GM19468 (cell line): ENCODE results near the gene KIR2DL4.
"Not testable (repeated sequence)": the region's sequence is repeated elsewhere in the genome, so short reads cannot be mapped to it uniquely, and the experiment has no call there.

Source experiments
- ATAC-seq: cut with Tn5 transposase; IDR thresholded peaks from one replicate; pipeline ENCODE4 v1.9.1; 2021; ENCODE audit warnings: mild to moderate bottlenecking, moderate library complexity, moderate number of reproducible peaks; ENCODE audit not compliant: unreplicated experiment; ENCODE audit errors: extremely low read depth

The KIR2DL4 gene

GRCh38 chr19:54795758-54796157, 7.7 kb upstream of the KIR2DL4 start:
- no peak for ATAC-seq

- ATAC-seq, result no peak
Measured at GRCh38 chr19:54804101-54804500, 691 bp downstream of the KIR2DL4 start.

- ATAC-seq, result no peak
Measured at GRCh38 chr19:54804571-54804970, 1.2 kb downstream of the KIR2DL4 start.

GRCh38 chr19:54805665-54806515, 2.5 kb downstream of the KIR2DL4 start:
- ATAC-seq, result no peak

- no peak for ATAC-seq
Measured at GRCh38 chr19:54806516-54806838, 3.1 kb downstream of the KIR2DL4 start.

- ATAC-seq, result not testable (repeated sequence)
Measured at GRCh38 chr19:54814571-54814970, 11.2 kb downstream of the KIR2DL4 start.

GRCh38 chr19:54816251-54816650, 12.8 kb downstream of the KIR2DL4 start, which contains the start of gene KIR3DL1:
KIR3DL1 (plus strand) TSS chr19:54816468.
- ATAC-seq, result not testable (repeated sequence)

GRCh38 chr19:54817670-54818536, 14.5 kb downstream of the KIR2DL4 start:
- ATAC-seq, result no peak

GRCh38 chr19:54824416-54824815, 21.0 kb downstream of the KIR2DL4 start:
- ATAC-seq, result not testable (repeated sequence)

- not testable (repeated sequence) for ATAC-seq
Measured at GRCh38 chr19:54825326-54825725, 21.9 kb downstream of the KIR2DL4 start.

- ATAC-seq, result not testable (repeated sequence)
Measured at GRCh38 chr19:54828064-54828463, 24.7 kb downstream of the KIR2DL4 start.

- ATAC-seq, result not testable (repeated sequence)
Measured at GRCh38 chr19:54832496-54832895, 29.1 kb downstream of the KIR2DL4 start, which contains the start of gene KIR2DS4. KIR2DS4 (plus strand) TSS chr19:54832676.

- ATAC-seq, result not testable (repeated sequence)
Measured at GRCh38 chr19:54835126-54835525, 31.7 kb downstream of the KIR2DL4 start.

GRCh38 chr19:54837522-54837921, 34.1 kb downstream of the KIR2DL4 start:
- not testable (repeated sequence) for ATAC-seq

- ATAC-seq, result not testable (repeated sequence)
Measured at GRCh38 chr19:54843171-54843570, 39.8 kb downstream of the KIR2DL4 start.

- not testable (repeated sequence) for ATAC-seq
Measured at GRCh38 chr19:54850061-54850640, 46.7 kb downstream of the KIR2DL4 start, which contains the start of gene KIR3DL2. KIR3DL2 (plus strand) TSS chr19:54850443; CDS start chr19:54850476, 33 bp downstream.

GRCh38 chr19:54850930-54851329, 47.5 kb downstream of the KIR2DL4 start:
- no peak for ATAC-seq

GRCh38 chr19:54851353-54851752, 47.9 kb downstream of the KIR2DL4 start:
- ATAC-seq, result no peak

GRCh38 chr19:54855241-54855640, 51.8 kb downstream of the KIR2DL4 start:
- ATAC-seq, result not testable (repeated sequence)

- not testable (repeated sequence) for ATAC-seq
Measured at GRCh38 chr19:54858476-54858875, 55.1 kb downstream of the KIR2DL4 start.
